HG03439 (cell line): ENCODE results near the gene ANKLE2.

ENCODE experiments used
- ATAC-seq: cut with Tn5 transposase; IDR thresholded peaks from one replicate; pipeline ENCODE4 v1.9.1; 2021; ENCODE audit warnings: mild to moderate bottlenecking, moderate library complexity; ENCODE audit not compliant: unreplicated experiment

The ANKLE2 gene

GRCh38 chr12:132747896-132748295 lies 13.7 kb downstream of the ANKLE2 start:
- no peak for ATAC-seq

- ATAC-seq: no peak
These were observed 14.2 kb downstream of the ANKLE2 start for GRCh38 chr12:132747395-132747794.

- no peak for ATAC-seq
These were observed 15.0 kb downstream of the ANKLE2 start for GRCh38 chr12:132746613-132747012.

- no peak for ATAC-seq
These were observed 17.8 kb downstream of the ANKLE2 start for GRCh38 chr12:132743831-132744230.

GRCh38 chr12:132741620-132742019 lies 20.0 kb downstream of the ANKLE2 start:
- no peak for ATAC-seq

GRCh38 chr12:132740652-132741051 lies 21.0 kb downstream of the ANKLE2 start:
- ATAC-seq: no peak

GRCh38 chr12:132740313-132740646 lies 21.4 kb downstream of the ANKLE2 start:
- no peak for ATAC-seq

GRCh38 chr12:132739600-132740312 lies 21.9 kb downstream of the ANKLE2 start:
- no peak for ATAC-seq

GRCh38 chr12:132736913-132737312 lies 24.7 kb downstream of the ANKLE2 start:
- ATAC-seq: no peak

- no peak for ATAC-seq
These were observed 25.3 kb downstream of the ANKLE2 start for GRCh38 chr12:132736378-132736777.

- no peak for ATAC-seq
These were observed 26.1 kb downstream of the ANKLE2 start for GRCh38 chr12:132735496-132735895.

- no peak for ATAC-seq
These were observed 27.4 kb downstream of the ANKLE2 start for GRCh38 chr12:132734206-132734605.

GRCh38 chr12:132731574-132731973 lies 30.1 kb downstream of the ANKLE2 start:
- ATAC-seq: no peak

- no peak for ATAC-seq
These were observed 31.3 kb downstream of the ANKLE2 start for GRCh38 chr12:132730353-132730752.

- ATAC-seq: no peak
These were observed 31.9 kb downstream of the ANKLE2 start for GRCh38 chr12:132729541-132730320.

- ATAC-seq: no peak
These were observed 33.1 kb downstream of the ANKLE2 start for GRCh38 chr12:132728502-132728901.

- no peak for ATAC-seq
These were observed 34.4 kb downstream of the ANKLE2 start for GRCh38 chr12:132727091-132727794.

- no peak for ATAC-seq
These were observed 35.2 kb downstream of the ANKLE2 start for GRCh38 chr12:132726386-132726785.

- ATAC-seq: no peak
These were observed 37.0 kb downstream of the ANKLE2 start for GRCh38 chr12:132724506-132725241.

GRCh38 chr12:132723764-132724140 lies 37.9 kb downstream of the ANKLE2 start:
- no peak for ATAC-seq
